SIG-M5 (cell line): ENCODE results near the gene DGUOK.

Experiments used
- DNase-seq: peaks from one replicate; lab custom pipeline; 2025; lab: John Stamatoyannopoulos, UW

Gene DGUOK

DNA sequence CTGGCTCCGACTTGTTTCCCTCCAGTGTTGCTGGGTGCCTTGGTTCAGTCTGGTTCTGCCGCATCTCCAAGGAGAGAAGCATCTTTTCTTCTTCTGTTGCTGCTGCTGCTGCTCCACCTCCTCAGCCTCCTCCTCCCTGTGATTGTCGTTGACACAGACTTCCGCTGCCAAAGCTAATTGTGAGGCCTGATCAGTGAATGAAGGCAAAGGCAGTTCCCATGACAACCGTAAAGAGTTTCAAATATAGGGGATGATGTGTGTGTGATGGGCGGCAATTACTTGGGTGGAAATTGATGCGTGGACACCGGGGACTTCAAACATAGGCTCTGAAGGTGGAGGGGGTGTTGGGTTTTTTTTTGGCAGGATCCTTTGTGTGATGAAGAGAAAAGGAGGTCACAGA lies 71.8 kb downstream of the DGUOK start:
- DNase-seq = no peak

DNA sequence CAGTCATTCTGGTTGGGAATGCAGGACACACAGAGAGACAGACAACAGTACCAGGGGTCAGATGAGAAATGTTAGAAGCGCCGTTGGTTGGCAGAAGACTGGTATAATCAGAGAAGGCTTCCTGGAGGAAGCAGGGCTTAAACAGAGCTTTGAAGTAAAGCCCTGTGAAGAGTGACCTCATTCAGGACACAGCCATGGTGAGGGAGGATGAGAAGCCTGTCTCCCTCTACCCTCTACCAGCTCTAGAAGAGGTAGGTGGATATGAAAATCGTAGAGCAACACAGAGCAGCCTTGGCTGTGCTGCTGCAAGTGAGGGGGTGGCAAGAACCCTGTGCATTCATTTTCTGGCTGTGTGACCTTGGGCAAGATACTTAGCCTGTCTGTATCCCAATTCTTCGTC lies 72.3 kb downstream of the DGUOK start:
- DNase-seq = no peak

DNA sequence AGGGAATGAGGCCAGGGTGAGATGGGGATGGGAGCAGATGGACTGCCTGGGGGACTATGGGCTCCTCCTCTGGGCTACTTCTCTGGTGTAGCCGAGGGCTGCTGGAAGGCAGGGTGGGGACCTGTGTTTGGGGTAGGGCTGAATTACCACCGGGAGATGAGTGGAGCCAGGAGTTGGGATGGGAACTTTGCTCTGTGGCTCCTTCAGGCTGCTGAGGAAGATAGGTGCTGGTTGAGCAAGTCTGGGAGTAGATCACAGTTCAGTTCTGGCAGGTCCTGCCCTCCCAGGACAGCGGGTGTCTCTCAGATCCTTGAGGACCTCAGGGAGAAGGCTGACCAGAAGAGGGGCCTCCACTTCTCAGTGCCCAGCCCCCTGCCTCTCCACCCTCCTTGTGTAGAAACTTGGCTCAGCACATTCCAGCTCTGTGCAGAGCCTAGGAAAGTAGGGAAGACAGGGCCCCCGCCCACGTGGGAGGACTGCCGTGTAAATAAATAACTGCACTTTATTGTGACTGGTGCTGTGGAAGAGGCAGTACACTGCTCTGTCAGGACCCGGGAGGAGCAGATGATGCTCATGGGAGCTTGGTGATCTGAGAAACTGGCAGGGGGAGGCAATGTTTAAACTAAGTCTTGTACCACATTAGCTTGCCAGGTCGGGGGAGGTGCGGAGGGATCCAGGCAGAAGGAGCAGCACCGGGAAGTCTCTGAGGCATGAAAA lies 73.4 kb downstream of the DGUOK start:
- no peak for DNase-seq

DNA sequence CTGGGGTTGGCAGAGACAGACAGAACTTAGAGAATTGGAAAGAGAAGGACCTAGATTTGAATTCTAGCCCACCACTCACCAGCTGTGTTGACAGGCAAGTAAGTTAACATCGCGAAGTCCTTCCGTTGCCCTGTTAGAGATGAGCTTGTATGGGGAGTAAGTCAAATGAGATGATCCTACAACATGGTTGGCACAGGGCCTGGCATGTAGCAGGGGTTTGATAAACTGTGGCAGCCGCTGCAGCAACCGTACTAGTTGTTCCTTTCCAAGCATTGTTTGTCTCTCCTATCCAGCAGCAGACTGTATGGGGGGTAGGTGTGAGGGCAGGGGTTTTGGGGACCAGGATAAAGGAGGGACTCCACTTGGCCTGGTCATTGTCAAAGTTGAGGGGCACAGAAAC lies 74.0 kb downstream of the DGUOK start:
- DNase-seq = no peak

DNA sequence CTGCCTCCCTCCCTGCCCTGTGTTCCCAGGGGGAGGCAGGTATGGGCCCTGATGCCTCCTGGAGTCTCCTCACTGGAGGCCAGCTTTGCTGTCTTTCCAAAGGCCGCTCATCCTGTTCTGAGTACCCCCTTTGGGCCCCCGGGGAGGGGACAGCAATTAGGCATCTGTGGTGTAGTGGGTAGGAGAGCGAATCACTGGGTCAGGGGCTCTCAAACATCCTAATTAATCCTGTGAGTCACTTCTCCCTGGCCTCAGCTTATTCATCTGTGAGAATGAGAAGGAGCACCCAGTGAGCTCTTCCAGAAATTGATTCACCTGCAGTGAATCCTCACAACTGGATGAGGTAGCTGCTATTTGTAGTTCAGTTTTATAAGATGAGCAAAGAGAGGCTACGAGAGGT lies 74.4 kb downstream of the DGUOK start:
- no peak for DNase-seq

DNA sequence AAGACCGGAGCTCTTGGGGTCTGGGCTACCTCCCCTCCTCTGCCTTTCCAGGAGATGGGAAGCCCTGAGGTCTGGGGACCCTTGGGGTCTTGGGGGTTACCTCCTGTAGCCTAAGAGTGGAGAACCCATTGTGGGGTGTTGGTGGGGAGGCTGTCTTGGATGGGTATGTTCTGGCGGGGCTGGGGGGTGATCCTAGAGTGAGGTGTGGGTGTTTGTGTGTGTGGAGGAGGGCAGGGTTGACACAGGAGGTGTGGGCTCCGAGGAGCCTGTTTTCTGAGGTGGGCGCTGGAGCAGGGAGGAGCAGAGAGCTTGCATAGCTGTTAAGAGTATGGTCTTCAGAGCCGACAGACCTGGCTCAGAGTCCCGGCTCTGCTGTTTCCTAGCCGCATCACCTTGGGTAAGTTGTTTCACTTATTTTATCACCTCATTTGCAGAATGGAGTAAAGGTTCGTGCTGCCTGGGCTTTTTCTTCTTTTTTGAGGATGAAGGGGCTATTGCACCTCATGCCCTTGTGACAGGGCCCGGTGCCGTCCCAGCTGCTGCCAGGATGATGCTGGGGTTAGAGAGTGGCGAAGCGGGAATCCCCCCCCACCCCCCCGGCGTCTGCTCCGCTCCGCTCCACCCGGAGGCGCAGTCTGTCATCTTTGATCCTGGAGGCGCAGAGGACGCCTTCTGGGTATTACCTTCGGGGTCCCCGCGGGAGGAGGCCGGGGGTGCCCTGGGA lies 75.3 kb downstream of the DGUOK start:
- DNase-seq = no peak

DNA sequence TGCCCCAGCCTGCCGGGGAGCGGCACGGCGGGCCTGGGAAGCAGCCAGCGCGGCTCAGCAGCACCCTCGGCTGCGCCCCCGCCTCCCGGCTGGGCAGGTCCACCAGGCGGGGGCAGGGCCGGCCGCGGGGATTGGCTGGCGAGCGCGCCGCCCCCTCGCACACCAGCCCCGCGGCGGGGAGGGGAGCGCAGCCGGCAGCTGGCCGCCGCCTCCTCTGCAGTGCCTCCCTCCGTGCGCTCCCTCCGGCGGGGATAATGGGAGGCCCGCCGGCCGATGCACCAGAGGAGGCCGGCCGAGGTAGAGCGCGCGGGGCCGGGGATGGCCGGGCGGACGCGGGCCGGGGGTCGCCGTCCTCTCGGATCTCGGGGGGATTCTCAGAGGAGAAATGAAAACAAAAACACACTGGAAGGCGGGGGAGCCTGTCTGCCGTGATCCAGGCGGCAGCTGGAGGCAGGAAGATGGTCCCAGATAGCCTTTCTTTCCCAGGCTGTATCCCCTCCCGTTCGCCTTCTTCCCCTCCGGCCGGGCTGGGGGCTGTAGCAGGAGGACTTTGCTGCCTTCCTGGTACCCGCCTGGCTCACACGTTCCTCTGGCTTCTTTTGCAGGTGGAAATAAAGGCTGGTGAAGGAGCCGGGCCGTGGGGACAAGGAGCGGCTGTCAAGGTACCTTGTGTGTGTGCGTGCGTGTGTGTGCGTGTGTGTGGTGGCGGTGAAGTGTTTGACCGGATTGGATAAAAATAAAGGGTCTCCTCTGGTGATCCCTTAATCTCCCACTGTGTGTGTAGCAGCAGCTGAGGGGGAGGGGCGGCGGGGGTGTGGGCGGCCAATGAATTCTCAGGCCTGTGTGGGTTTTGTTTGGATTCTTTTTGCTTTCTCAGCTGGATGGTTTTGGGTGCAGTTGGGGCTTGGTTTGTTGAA lies 76.1 kb downstream of the DGUOK start:
- DNase-seq = no peak

DNA sequence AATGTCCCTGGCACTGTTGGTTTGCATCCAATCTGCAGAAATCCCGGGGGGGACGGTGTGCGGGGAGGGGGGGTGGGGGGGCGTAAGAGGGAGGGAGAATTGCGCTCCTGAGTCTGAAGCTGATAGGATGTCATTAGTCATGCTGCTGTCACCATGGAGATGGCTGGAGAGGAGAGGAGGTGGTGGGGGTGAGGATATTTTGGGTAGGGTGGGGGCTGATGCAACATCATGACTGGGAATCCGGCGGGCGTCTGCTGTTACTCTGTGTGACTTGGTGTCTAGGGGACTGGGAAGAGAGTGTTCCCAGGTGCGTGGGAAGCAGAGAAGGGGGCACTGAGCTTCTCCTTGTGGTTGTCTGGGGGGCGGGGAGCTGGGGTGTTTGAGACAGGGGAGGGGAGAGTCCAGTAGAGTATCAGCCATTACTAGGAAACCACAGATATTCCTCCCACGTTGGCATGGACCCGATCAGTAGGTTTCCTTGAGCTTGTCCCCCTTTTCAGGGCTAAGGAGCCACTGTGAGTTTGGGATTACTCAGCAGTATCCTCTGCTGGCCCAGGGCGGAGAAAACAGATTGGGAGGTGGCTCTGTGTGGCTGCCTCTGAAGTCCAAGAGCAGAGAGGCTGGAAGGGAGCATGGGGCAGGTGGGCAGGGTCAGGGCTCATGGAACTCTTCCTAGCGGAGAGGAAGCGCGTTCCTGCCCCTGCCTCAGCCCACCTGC lies 77.0 kb downstream of the DGUOK start:
- no peak for DNase-seq

DNA sequence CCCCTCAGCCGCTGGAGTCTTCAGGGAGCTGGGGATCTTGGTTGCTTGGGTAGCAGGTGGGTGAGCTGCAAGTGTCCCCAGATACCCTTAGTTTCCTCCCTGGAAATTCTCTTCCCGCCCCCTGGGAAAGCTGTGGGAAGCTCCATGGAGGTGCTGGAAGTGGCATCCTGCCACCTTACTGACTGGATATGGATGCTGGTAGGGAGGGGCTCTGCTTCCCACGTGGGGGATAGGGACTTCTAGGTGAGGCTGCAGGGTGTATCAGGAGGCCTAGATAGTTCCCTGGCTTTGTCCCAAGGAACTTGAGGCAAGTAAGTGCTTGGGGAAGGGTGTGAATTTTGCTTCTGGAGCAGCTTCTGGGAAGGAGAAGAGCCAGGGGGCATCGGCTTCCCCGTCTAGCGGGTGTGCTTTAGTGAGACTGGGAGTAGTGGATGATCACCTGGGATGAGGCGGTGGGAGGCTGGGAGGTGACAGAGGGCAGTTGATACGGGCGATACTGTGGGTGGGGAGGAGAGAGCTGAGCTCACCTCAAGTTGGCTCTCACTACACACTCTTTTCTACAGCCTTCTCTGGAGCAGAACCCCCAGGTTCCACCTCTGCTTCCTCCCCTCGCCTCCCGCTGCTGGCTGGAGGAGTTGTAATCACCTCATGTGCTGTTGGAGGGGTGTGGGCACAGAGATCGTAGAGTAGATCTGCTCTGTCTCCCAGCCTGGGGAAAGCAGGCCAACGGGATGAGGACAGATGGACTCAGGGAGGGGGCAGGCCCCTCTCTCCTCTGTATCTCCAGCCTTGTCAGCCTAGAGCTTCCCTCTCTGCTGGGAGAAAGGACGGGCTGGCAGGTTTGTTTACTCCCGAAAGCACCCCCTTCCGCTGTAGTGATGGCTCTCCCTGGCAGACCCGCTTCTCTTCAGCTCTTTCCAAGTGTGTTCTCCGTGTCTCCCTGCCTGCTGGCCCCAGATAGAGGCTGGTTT lies 77.8 kb downstream of the DGUOK start:
- DNase-seq = no peak

DNA sequence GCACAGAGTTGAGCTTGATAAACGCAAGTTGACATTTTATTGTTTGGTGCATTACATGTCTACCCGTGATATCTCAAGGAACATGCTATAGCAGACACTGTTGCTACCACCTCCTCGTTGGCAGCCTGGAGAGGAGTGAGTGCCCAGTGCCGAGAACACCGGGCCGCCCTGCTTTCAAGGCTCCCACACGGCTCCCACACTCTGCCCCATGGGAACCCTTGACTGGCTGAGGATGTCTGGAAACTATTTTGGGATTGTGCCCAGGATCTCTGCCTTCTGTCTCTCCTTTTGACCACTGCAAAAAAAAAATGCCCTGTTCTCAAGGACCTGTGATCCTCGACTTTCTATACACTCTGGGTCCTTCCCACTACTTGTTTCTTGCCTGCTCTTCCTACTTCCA lies 79.1 kb downstream of the DGUOK start:
- no peak for DNase-seq

DNA sequence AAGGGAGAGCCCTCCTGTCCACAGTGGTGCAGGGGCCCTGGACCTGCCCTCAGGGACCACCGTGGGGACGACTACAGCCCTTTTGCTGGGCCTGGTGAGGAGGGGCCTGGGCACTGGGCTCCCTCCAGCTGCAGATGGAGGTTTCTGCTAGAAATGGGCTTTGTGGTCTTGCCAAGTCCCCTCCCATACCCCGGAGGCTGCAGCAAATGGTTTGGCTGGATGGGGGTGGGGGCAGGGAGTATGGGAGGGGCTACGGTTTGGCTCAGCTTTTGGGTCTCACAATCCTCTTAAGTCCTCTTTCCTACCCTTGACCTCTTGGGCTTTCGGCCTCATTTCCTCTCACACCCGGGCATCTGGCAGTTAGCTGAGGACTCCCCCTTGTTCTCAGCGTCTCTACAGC lies 79.8 kb downstream of the DGUOK start:
- no peak for DNase-seq

DNA sequence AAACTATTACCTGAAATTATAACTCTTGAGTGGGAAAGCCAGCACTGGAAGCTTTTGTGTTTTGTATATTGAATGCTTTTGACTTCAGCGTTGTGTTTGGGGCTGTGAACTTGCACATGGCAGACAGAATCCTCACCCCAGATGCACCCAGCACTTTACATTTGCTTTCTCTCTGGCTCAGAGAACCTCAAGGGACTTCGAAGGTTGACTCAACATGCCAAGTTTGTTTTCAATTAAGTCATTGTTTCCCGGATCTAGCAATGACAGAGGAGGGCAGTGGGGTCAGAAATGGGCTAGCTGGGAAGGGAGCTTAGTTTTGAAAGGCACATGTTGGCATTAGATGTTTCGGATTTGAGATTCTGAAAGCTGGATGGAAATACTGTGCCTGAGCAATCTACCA lies 80.4 kb downstream of the DGUOK start:
- no peak for DNase-seq

DNA sequence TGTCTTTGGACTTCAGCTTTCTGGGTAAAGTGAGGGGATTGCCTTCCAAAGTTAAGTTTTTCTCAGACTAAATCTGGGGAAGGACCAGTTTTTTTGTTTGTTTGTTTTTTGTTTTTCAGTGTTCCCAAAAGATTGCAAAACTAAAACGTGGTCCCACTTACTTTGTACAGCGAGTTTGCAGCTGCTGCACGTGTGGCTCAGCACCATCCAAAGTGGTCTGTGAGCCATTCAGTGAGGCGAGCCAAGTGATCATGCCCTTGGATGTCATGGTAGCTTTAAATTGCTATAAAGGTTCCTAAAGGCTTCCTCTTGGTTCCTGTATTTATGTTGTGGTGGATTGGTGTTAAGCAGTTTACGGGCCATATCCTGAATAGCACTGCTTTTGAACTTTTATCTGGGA lies 81.0 kb downstream of the DGUOK start:
- DNase-seq = no peak
